ENCODE results near the gene HKDC1. TPM values are rescaled to one million over a fixed set of nuclear protein-coding genes. Genes with fewer than 3 reads are reported as not detected.

HKDC1 gene
- total RNA-seq, 1 experiment from 2014 or later, result 0.68 TPM

DNA sequence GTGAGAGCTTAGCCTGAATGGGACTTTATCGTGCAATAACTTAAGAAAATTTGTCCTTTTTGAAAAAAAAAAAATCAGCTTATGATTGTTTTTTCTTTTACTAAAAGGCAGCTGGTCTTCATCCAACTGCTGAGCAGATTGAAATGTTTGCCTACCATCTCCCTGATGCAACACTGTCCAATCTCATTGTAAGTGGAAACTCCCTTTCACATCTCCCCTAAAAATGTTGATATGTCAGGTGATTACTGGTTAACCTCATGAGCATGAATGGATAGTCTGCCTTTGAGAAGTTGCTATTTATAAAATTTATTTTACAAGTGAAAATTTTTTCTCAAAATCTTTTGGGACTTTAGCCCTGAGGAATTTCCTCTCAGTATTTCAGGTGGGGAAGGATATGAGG, 17.8 kb upstream of the HKDC1 start:
- intact Hi-C loops (cut with micrococcal nuclease), result no loop called here
- Mint-ChIP-seq H3K4me3 (ENCODE audit: unreplicated experiment) (no peak overlapping the region), H3K9me3 (ENCODE audit: unreplicated experiment) (no peaks in the 10 kb centered on the region), H3K27me3 (ENCODE audit: insufficient read depth, unreplicated experiment) (no peaks in the 10 kb centered on the region), H3K27ac (ENCODE audit: low read depth, unreplicated experiment) (no peak overlapping the region), H3K4me1 (ENCODE audit: insufficient read depth, unreplicated experiment) (no peaks in the 10 kb centered on the region), H3K36me3 (ENCODE audit: insufficient read depth, unreplicated experiment) (peaks cover 77% of the 10 kb centered on the region)
- TF ChIP-seq, protein P1, sequence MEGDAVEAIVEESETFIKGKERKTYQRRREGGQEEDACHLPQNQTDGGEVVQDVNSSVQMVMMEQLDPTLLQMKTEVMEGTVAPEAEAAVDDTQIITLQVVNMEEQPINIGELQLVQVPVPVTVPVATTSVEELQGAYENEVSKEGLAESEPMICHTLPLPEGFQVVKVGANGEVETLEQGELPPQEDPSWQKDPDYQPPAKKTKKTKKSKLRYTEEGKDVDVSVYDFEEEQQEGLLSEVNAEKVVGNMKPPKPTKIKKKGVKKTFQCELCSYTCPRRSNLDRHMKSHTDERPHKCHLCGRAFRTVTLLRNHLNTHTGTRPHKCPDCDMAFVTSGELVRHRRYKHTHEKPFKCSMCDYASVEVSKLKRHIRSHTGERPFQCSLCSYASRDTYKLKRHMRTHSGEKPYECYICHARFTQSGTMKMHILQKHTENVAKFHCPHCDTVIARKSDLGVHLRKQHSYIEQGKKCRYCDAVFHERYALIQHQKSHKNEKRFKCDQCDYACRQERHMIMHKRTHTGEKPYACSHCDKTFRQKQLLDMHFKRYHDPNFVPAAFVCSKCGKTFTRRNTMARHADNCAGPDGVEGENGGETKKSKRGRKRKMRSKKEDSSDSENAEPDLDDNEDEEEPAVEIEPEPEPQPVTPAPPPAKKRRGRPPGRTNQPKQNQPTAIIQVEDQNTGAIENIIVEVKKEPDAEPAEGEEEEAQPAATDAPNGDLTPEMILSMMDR (IDR thresholded peaks at IDR 0.05; ENCODE audit: unreplicated experiment), result no peak
- no peak for DNase-seq (ENCODE audit: unreplicated experiment)
- ChIA-PET CTCF (interaction anchor here (0.6 kb wide), 2 partner anchors 51 to 229 kb away, joined by 3 to 4 read pairs; no protein-coding TSS in a partner anchor), POLR2A (interaction anchor here (0.6 to 0.7 kb wide), 2 partner anchors 11 to 401 kb away, joined by 4 read pairs; no protein-coding TSS in a partner anchor)
- no TSS peak for BruUV-seq (replicated peaks)

DNA sequence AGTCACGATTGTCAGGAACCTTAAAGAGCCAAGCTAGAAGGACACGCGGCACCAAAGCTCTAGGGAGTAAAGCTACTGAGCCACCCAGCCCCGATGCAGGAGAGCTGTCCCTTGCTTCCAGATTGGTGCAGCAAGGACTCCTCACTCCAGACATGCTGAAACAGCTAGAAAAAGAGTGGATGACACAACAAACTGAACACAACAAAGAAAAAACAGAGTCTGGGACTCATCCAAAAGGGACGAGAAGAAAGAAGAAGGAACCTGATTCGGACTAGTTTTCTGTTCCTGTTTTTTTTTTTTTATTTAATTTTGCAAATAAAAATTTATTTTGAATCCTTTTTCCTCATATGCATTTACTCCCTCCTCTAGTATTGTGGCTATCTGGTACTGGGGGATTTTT, 11.4 kb upstream of the HKDC1 start:
- TF ChIP-seq, protein P1 (IDR thresholded peaks at IDR 0.05; ENCODE audit: unreplicated experiment), result no peak
- peaks cover 5% of the 10 kb centered on the region for H3K4me1 Mint-ChIP-seq (ENCODE audit: insufficient read depth, unreplicated experiment)
- POLR2A ChIA-PET, result interaction anchor here (1.2 kb wide), 1 partner anchor 8 kb away, joined by 5 read pairs; no protein-coding TSS in a partner anchor
- CTCF ChIA-PET, result no interaction called here
- BruUV-seq (replicated peaks), result no TSS peak
- no peaks in the 10 kb centered on the region for H3K27me3 Mint-ChIP-seq (ENCODE audit: insufficient read depth, unreplicated experiment)
- no peak overlapping the region for H3K4me3 Mint-ChIP-seq (ENCODE audit: unreplicated experiment)
- no peaks in the 10 kb centered on the region for H3K9me3 Mint-ChIP-seq (ENCODE audit: unreplicated experiment)
- H3K36me3 Mint-ChIP-seq (ENCODE audit: insufficient read depth, unreplicated experiment), result peaks cover 51% of the 10 kb centered on the region
- H3K27ac Mint-ChIP-seq (ENCODE audit: low read depth, unreplicated experiment), result no peak overlapping the region
- intact Hi-C loops (cut with micrococcal nuclease), result no loop called here
- DNase-seq (ENCODE audit: unreplicated experiment), result no peak

DNA sequence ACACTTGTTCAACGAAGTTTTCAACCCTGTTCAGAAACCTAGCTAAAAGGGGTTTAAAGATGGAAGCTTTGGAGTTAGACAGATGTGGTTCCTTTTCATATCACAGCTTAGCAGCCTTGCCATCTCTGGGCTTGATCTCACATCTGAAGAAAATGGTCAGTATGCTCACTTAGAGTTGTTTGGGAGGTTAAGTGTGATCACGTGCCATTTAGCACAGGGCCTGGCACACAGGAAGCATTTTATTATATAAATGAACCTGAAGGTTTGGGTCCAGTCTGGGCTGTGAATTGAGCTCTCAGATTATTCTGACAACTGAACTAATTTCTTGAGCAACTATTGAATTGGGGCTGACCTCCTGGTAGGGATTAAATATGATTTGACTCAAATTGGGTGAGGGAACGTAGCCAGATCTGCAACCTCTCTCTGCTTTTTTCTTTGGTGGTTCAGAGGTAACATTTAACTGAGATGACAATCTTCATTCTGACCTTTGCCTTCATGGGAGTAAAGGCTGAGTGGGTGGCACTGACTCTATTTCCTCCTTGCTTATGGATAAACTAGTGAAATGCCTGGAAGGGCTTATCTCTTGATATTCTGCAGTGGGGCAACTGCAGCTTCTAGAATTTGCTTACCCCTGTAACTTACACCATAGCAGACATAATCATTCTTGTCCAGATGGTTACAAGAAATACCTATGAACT, 10.2 kb upstream of the HKDC1 start:
- ChIA-PET POLR2A (interaction anchor here (1.4 kb wide), 1 partner anchor 14 kb away, joined by 4 read pairs; no protein-coding TSS in a partner anchor), CTCF (interaction anchor here (0.5 to 0.7 kb wide), 2 partner anchors 85 to 297 kb away, joined by 3 to 6 read pairs; no protein-coding TSS in a partner anchor)
- Mint-ChIP-seq H3K4me3 (ENCODE audit: unreplicated experiment) (no peak overlapping the region), H3K27me3 (ENCODE audit: insufficient read depth, unreplicated experiment) (no peaks in the 10 kb centered on the region), H3K4me1 (ENCODE audit: insufficient read depth, unreplicated experiment) (peaks cover 5% of the 10 kb centered on the region), H3K36me3 (ENCODE audit: insufficient read depth, unreplicated experiment) (peaks cover 43% of the 10 kb centered on the region), H3K27ac (ENCODE audit: low read depth, unreplicated experiment) (no peak overlapping the region), H3K9me3 (ENCODE audit: unreplicated experiment) (no peaks in the 10 kb centered on the region)
- intact Hi-C loops (cut with micrococcal nuclease), result no loop called here
- BruUV-seq (replicated peaks), result TSS peak; percentile 6
- DNase-seq (ENCODE audit: unreplicated experiment), result no peak
- TF ChIP-seq, protein P1 (IDR thresholded peaks at IDR 0.05; ENCODE audit: unreplicated experiment), result no peak

DNA sequence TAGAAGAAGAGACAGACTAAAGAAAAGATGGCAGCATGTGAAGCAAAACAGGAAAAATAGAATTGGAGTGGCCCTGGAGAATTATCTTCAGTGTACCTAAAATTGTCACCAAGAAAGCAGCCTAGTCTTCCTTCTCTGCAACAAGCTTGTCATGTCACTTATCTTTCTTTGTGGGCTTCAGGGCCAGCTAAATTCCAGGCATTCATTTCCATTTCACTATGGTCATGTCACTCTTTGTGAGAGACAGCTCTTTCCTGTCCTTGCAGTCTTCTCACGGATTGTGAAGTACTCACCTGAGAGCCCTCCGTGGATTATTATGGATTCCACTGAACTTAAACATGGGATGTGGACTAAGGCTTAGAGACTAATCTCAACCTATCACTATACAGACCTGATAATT, 9.0 kb upstream of the HKDC1 start:
- Mint-ChIP-seq H3K9me3 (ENCODE audit: unreplicated experiment) (no peaks in the 10 kb centered on the region), H3K27me3 (ENCODE audit: insufficient read depth, unreplicated experiment) (no peaks in the 10 kb centered on the region), H3K27ac (ENCODE audit: low read depth, unreplicated experiment) (no peak overlapping the region), H3K4me1 (ENCODE audit: insufficient read depth, unreplicated experiment) (peaks cover 5% of the 10 kb centered on the region), H3K4me3 (ENCODE audit: unreplicated experiment) (no peak overlapping the region), H3K36me3 (ENCODE audit: insufficient read depth, unreplicated experiment) (peaks cover 38% of the 10 kb centered on the region)
- no TSS peak for BruUV-seq (replicated peaks)
- POLR2A ChIA-PET, result interaction anchor here (1.4 kb wide), 1 partner anchor 15 kb away, joined by 4 read pairs; no protein-coding TSS in a partner anchor
- intact Hi-C loops (cut with micrococcal nuclease), result no loop called here
- CTCF ChIA-PET, result no interaction called here
- DNase-seq (ENCODE audit: unreplicated experiment), result no peak
- TF ChIP-seq, protein P1 (IDR thresholded peaks at IDR 0.05; ENCODE audit: unreplicated experiment), result no peak

Data from MCF 10A (cell line).